A673 (cell line): ENCODE measurements around the gene AIFM3. TPM values are rescaled to one million over a fixed set of nuclear protein-coding genes. Genes with fewer than 3 reads are reported as not detected.

Experiments
- BruUV-seq: library from RNA; stranded (reverse); fragments of 400-500 nt; replicated peaks from 2 replicates; lab custom pipeline; 2021; lab: Mats Ljungman, UMichigan
- CTCF ChIA-PET: fragments of 300-600 bp; sonication (Branson Sonifier 250); formaldehyde crosslinking; loops from one replicate; lab custom pipeline; 2022; ENCODE audit warnings: antibody characterized with exemption; lab: Charles Lee
- POLR2A ChIA-PET: fragments of 300-600 bp; sonication (Branson Sonifier 250); formaldehyde crosslinking; loops from one replicate; lab custom pipeline; 2022; ENCODE audit warnings: antibody characterized with exemption; ENCODE audit not compliant: low non-redundant PET; lab: Charles Lee
- DNase-seq: peaks from one replicate; pipeline ENCODE4 v3.0.0-alpha.2; 2015; ENCODE audit warnings: low spot score
- H3K27ac ChIP-seq: fragments of 200-600 bp; sonication (generic); 2 replicates; pipeline ENCODE4 v1.5.1; 2016; ENCODE audit warnings: mixed run types, low read depth, mild to moderate bottlenecking, mixed read lengths, antibody characterized with exemption, low read length; ENCODE audit not compliant: poor library complexity, severe bottlenecking
- H3K27me3 ChIP-seq: fragments of 200-600 bp; sonication (generic); replicated peaks from 2 replicates; pipeline ENCODE4 v1.6.1; 2017; ENCODE audit warnings: mixed run types, low read depth, mild to moderate bottlenecking, mixed read lengths, antibody characterized with exemption, low read length; ENCODE audit not compliant: insufficient read depth, poor library complexity
- H3K36me3 ChIP-seq: fragments of 200-600 bp; sonication (generic); 2 replicates; pipeline ENCODE4 v1.6.1; 2016; ENCODE audit warnings: mixed run types, mild to moderate bottlenecking, mixed read lengths, antibody characterized with exemption, low read length; ENCODE audit not compliant: insufficient read depth, poor library complexity, severe bottlenecking
- H3K4me1 ChIP-seq: fragments of 200-600 bp; sonication (generic); 2 replicates; pipeline ENCODE4 v1.6.1; 2017; ENCODE audit warnings: mixed run types, mild to moderate bottlenecking, mixed read lengths, antibody characterized with exemption, low read length; ENCODE audit not compliant: insufficient read depth, poor library complexity, severe bottlenecking
- H3K4me3 ChIP-seq: fragments of 200-600 bp; sonication (generic); 2 replicates; pipeline ENCODE4 v1.5.1; 2016; ENCODE audit warnings: low read depth, mixed run types, mild to moderate bottlenecking, mixed read lengths, low read length; ENCODE audit not compliant: poor library complexity, severe bottlenecking
- H3K9me3 ChIP-seq: fragments of 200-600 bp; sonication (generic); 2 replicates; pipeline ENCODE4 v1.6.1; 2016; ENCODE audit warnings: mixed run types, low read depth, mild to moderate bottlenecking, mixed read lengths, antibody characterized with exemption, low read length; ENCODE audit not compliant: poor library complexity, severe bottlenecking
- EZH2 ChIP-seq: fragments of 200-600 bp; sonication (generic); IDR thresholded peaks from 2 replicates; pipeline ENCODE4 v1.6.1; 2017; ENCODE audit warnings: borderline replicate concordance, low read depth, mild to moderate bottlenecking, mixed read lengths, antibody characterized with exemption, low read length; ENCODE audit not compliant: poor library complexity, severe bottlenecking
- intact Hi-C: fragments of 100-400 bp; cut with micrococcal nuclease; formaldehyde crosslinking; loops from one replicate; pipeline ENCODE4 v1.10.0; 2022; ENCODE audit not compliant: unreplicated experiment
- total RNA-seq: library from RNA; stranded (reverse); gene quantifications from 2 replicates; pipeline ENCODE4 v1.2.3, GENCODE V29; 2021
- TF ChIP-seq, protein P1 (sequence below): fragments of 300-800, 200-600 bp; sonication (generic); conservative IDR thresholded peaks from 2 replicates; pipeline ENCODE4 v1.5.1; 2017; ENCODE audit warnings: low read depth, mild to moderate bottlenecking, antibody characterized with exemption, low read length, moderate library complexity, mixed read lengths

AIFM3 gene
- total RNA-seq, 1 experiment from 2014 or later, result not detected

DNA sequence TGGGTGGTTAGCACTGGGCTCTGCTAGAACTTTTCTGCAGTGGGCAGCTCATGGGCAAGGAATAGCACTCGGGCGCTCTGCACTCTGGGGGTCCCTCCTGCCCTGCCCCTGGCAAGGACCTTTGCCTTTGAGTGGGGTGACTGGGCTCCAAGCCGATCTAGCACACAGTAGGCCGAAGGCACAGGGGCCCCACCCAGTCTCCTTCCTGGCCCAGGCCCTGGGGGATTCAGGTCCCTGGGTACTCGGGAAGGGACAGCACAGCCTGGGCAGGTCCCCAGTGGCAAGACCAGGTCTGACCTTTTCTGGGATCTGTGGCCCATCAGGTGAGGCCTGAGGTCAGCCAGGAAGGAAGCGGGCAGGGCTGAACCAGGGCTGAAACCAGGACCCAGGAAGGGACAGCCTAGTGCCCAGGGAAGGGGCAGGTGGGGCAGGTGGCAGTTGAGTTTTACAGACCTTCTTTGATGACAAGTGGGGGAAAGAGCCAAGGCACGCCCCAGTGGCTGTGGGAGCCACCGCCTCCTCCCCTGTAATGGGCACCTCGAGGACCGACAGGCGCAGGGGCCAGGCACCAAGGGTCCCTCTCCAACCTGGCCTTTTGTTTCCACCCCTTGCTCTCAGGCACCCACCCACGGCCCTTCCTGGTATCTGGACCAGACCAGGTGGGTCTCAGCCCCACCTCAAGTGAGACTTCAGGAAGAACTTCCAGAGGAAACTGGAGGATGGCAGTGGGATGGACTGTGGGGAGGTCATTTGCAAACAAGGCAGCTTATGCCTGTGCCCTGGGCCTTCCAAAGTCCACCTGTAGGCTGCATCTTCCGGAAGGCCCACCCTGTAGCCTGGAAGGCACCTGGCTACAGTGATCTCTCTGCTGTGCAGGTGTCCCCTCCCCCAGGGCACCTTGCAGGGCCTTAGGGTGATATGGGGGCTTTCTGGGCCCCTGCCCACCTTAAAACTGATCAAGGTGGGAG lies 883 bp upstream of the AIFM3 start:
- ChIA-PET CTCF (interaction anchor here (0.8 kb wide), 1 partner anchor 10 kb away, joined by 3 read pairs; no protein-coding TSS in a partner anchor), POLR2A (no interaction called here)
- Histone ChIP-seq H3K4me3 (no peak overlapping the region), H3K9me3 (no peaks in the 10 kb centered on the region), H3K27ac (no peak overlapping the region), H3K36me3 (no peaks in the 10 kb centered on the region), H3K27me3 (peaks cover 4% of the 10 kb centered on the region), H3K4me1 (peaks cover 3% of the 10 kb centered on the region)
- intact Hi-C loops, result no loop called here
- TF ChIP-seq, protein P1, sequence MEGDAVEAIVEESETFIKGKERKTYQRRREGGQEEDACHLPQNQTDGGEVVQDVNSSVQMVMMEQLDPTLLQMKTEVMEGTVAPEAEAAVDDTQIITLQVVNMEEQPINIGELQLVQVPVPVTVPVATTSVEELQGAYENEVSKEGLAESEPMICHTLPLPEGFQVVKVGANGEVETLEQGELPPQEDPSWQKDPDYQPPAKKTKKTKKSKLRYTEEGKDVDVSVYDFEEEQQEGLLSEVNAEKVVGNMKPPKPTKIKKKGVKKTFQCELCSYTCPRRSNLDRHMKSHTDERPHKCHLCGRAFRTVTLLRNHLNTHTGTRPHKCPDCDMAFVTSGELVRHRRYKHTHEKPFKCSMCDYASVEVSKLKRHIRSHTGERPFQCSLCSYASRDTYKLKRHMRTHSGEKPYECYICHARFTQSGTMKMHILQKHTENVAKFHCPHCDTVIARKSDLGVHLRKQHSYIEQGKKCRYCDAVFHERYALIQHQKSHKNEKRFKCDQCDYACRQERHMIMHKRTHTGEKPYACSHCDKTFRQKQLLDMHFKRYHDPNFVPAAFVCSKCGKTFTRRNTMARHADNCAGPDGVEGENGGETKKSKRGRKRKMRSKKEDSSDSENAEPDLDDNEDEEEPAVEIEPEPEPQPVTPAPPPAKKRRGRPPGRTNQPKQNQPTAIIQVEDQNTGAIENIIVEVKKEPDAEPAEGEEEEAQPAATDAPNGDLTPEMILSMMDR, result no peak
- TF ChIP-seq EZH2, result no peak
- no peak for DNase-seq
- BruUV-seq, result no TSS peak

DNA sequence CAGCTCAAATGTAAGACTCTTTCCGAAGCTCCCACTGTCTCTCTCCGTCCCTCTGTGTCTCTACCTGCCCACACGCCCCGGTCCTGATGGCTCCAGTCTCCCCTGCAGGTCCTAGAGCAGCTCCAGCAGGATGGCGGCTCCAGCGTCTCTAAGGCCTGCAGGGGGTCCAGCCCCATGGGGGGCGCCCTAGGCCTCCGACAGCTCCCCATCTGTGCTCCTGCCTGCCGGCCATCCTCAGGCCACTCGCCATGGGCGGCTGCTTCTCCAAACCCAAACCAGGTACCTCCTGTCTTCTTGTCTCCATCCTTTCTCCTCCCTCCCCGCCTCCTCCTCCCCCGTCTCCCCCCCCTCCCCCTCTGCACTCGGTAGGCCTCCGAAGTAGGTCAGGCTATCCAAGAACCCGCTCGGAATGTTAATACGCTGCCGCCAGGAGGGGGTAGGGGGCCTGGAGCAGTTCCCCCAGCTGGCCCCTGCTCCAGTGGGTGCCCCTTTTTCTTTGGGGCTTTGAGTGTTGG lies 699 bp downstream of the AIFM3 start:
- DNase-seq, result no peak
- intact Hi-C loops, result no loop called here
- CTCF ChIA-PET, result no interaction called here

DNA sequence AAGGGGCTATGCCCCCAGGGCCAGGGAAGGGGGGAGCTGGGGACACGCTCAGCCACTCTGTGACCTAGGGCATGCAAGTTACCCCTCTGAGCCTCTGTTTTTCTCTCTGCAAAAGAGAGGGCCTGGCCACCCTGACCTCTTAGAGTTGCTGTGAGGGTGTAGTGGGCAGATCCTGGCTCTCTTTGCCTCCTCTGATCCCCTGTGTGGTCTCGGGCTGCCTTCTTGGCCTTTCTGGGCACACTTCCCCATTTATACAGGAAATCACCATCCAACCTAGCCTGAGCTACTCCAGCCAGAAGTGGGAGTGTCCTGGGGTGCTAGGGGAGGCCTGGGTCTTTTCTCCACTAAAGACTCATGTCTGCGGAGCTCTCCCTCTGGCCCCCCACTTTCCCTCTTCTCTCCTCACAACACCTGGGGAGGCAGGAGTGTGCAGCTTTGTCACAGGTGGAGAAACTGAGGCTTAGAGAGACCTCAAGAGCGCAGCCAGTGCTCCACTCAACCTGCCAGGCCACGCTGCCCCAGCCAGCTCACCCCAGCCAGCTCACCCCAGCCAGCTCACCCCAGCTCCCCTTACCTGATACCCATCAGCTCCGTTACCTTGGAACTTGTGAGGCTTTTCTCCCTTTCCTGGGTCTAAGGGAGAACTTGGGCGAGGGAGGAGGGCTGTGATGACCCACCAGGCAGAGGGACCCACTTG lies 1.4 kb downstream of the AIFM3 start:
- Histone ChIP-seq H3K36me3 (no peaks in the 10 kb centered on the region), H3K4me3 (no peak overlapping the region), H3K4me1 (peaks cover 8% of the 10 kb centered on the region), H3K9me3 (no peaks in the 10 kb centered on the region), H3K27me3 (peaks cover 4% of the 10 kb centered on the region), H3K27ac (no peak overlapping the region)
- no peak for DNase-seq
- no TSS peak for BruUV-seq
- ChIA-PET CTCF (no interaction called here), POLR2A (no interaction called here)
- TF ChIP-seq EZH2, result no peak
- TF ChIP-seq, protein P1, result no peak
- intact Hi-C loops, result no loop called here

More for the DNA sequence above, 699 bp downstream of the AIFM3 start:
- peaks cover 8% of the 10 kb centered on the region for H3K4me1 ChIP-seq
- BruUV-seq, result no TSS peak
- POLR2A ChIA-PET, result no interaction called here
- no peak overlapping the region for H3K27ac ChIP-seq
- peaks cover 4% of the 10 kb centered on the region for H3K27me3 ChIP-seq
- no peak overlapping the region for H3K4me3 ChIP-seq
- TF ChIP-seq EZH2, result no peak
- TF ChIP-seq, protein P1, result no peak
- H3K9me3 ChIP-seq, result no peaks in the 10 kb centered on the region
- no peaks in the 10 kb centered on the region for H3K36me3 ChIP-seq
